OCI-LY7 (cell line): Measurements from ENCODE around the gene PRELP. TPM values are rescaled to one million over a fixed set of nuclear protein-coding genes. Genes with fewer than 3 reads are reported as not detected.

Source experiments
- BruUV-seq: library from RNA; stranded (reverse); fragments of 400-500 nt; replicated peaks from 2 replicates; lab custom pipeline; 2021; lab: Mats Ljungman, UMichigan
- CTCF ChIA-PET: fragments of 300-600 bp; sonication (Branson Sonifier 250); formaldehyde crosslinking; loops from one replicate; lab custom pipeline; 2022; ENCODE audit warnings: antibody characterized with exemption; ENCODE audit not compliant: unreplicated experiment; lab: Charles Lee
- POLR2A ChIA-PET: fragments of 300-600 bp; sonication (Branson Sonifier 250); formaldehyde crosslinking; loops from one replicate; lab custom pipeline; 2022; ENCODE audit warnings: antibody characterized with exemption; lab: Charles Lee
- DNase-seq: peaks from one replicate; pipeline ENCODE4 v3.0.0-alpha.2; 2015; ENCODE audit warnings: low spot score
- H2AFZ ChIP-seq: fragments of 200-600 bp; sonication (generic), shearing (Covaris generic); 2 replicates; pipeline ENCODE4 v1.6.1; 2014; ENCODE audit warnings: mild to moderate bottlenecking, antibody characterized with exemption, low read length, moderate library complexity
- H3K27ac ChIP-seq: fragments of 200-600 bp; sonication (generic); 2 replicates; pipeline ENCODE4 v1.5.1; 2014; ENCODE audit warnings: mixed run types, low read depth, mild to moderate bottlenecking, moderate library complexity, low read length, inconsistent platforms; ENCODE audit not compliant: poor library complexity, severe bottlenecking
- H3K36me3 ChIP-seq: fragments of 200-600 bp; sonication (generic); 2 replicates; pipeline ENCODE4 v1.6.1; 2014; ENCODE audit warnings: mild to moderate bottlenecking, antibody characterized with exemption, low read length, moderate library complexity, mixed read lengths; ENCODE audit not compliant: insufficient read depth
- H3K4me1 ChIP-seq: fragments of 200-600 bp; sonication (generic); 2 replicates; pipeline ENCODE4 v1.5.1; 2014; ENCODE audit warnings: mild to moderate bottlenecking, low read length; ENCODE audit not compliant: insufficient read depth, poor library complexity, severe bottlenecking
- H3K4me2 ChIP-seq: fragments of 200-600 bp; sonication (generic); 2 replicates; pipeline ENCODE4 v1.6.1; 2014; ENCODE audit warnings: mild to moderate bottlenecking, low read length
- H3K4me3 ChIP-seq: fragments of 200-600 bp; sonication (generic); 2 replicates; pipeline ENCODE4 v1.5.1; 2014; ENCODE audit warnings: mild to moderate bottlenecking, low read depth, low read length; ENCODE audit not compliant: poor library complexity, severe bottlenecking
- H3K79me2 ChIP-seq: fragments of 200-600 bp; sonication (generic); 2 replicates; pipeline ENCODE4 v1.6.1; 2016; ENCODE audit warnings: low read depth, mild to moderate bottlenecking, low read length, moderate library complexity, mixed read lengths; ENCODE audit not compliant: insufficient read depth
- H3K9me2 ChIP-seq: fragments of 200-600 bp; sonication (generic); 2 replicates; pipeline ENCODE4 v1.6.1; 2016; ENCODE audit warnings: mild to moderate bottlenecking, low read length, mixed read lengths; ENCODE audit not compliant: insufficient read depth
- H3K9me3 ChIP-seq: fragments of 200-600 bp; sonication (generic); 2 replicates; pipeline ENCODE4 v1.6.1; 2014; ENCODE audit warnings: mild to moderate bottlenecking, mixed run types, low read length, mixed read lengths
- H4K20me1 ChIP-seq: fragments of 200-600 bp; sonication (generic); 2 replicates; pipeline ENCODE4 v1.6.1; 2014; ENCODE audit warnings: mild to moderate bottlenecking, antibody characterized with exemption, low read length, moderate library complexity, mixed read lengths; ENCODE audit not compliant: insufficient read depth
- EZH2phosphoT487 ChIP-seq: fragments of 200-600 bp; sonication (generic); IDR thresholded peaks from 2 replicates; pipeline ENCODE4 v1.6.1; 2018; ENCODE audit warnings: low read depth, borderline replicate concordance, mild to moderate bottlenecking, mixed run types, antibody characterized with exemption, low read length, moderate library complexity, mixed read lengths
- intact Hi-C: fragments of 100-400 bp; cut with micrococcal nuclease; formaldehyde crosslinking; loops from one replicate; pipeline ENCODE4 v1.10.0; 2022; ENCODE audit not compliant: unreplicated experiment
- total RNA-seq, 2 experiments: library from RNA; depleted of rRNA in 1 of 2; stranded (reverse); fragments of >200 nt in 1 of 2; shearing (Covaris generic) in 1 of 2; gene quantifications; 2 replicates each; pipeline ENCODE4 v1.2.3, GENCODE V29; 2014 to 2022
- TF ChIP-seq, protein P1 (sequence below): fragments of 200-600 bp; sonication (generic); conservative IDR thresholded peaks from 2 replicates; pipeline ENCODE4 v1.5.1; 2014; ENCODE audit warnings: mild to moderate bottlenecking, antibody characterized with exemption, low read length, moderate library complexity, mixed read lengths

The PRELP gene
- total RNA-seq, 2 experiments from 2014 or later: not detected

DNA sequence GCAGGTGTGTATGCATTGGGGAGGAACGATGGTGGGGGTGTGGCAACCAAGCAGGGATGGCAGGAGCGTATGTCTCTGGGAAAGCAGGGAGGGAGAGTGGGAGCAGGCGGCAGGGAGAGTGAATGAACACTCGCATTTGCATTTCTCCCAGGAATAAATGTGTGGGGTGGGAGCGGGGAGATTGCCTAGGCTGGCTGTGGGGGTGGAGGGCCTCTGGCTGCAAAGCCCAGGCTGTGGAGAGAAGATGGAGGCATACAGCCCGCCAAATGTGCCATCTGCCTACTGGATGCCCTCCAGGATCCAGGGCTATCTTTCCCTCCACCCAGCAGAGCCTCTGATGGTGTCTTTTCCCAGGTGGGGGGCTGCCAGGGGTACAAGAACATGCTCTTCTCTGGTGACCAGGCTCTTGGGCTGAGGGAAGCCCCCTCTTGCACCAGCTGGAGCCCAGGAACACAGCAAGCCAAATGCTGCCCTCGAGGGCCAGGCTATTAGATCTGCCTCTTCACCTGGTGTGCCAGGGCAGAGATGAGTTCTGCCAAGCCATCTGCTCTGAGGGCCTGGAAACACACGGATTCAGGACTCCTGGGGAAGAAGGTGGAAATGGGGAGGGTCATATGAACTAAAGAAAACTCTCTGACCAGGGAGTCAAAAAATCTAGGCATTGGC, 16.6 kb downstream of the PRELP start:
- ChIA-PET CTCF (no interaction called here), POLR2A (no interaction called here)
- H3K9me2 ChIP-seq: no peaks in the 10 kb centered on the region
- no peaks in the 10 kb centered on the region for H3K79me2 ChIP-seq
- BruUV-seq: no TSS peak
- H3K4me3 ChIP-seq: no peak overlapping the region
- DNase-seq: no peak
- H3K4me2 ChIP-seq: no peak overlapping the region
- intact Hi-C loops: no loop called here
- no peaks in the 10 kb centered on the region for H4K20me1 ChIP-seq
- no peak overlapping the region for H3K27ac ChIP-seq
- H3K4me1 ChIP-seq: peaks cover 9% of the 10 kb centered on the region
- no peak overlapping the region for H2AFZ ChIP-seq
- TF ChIP-seq, protein P1, sequence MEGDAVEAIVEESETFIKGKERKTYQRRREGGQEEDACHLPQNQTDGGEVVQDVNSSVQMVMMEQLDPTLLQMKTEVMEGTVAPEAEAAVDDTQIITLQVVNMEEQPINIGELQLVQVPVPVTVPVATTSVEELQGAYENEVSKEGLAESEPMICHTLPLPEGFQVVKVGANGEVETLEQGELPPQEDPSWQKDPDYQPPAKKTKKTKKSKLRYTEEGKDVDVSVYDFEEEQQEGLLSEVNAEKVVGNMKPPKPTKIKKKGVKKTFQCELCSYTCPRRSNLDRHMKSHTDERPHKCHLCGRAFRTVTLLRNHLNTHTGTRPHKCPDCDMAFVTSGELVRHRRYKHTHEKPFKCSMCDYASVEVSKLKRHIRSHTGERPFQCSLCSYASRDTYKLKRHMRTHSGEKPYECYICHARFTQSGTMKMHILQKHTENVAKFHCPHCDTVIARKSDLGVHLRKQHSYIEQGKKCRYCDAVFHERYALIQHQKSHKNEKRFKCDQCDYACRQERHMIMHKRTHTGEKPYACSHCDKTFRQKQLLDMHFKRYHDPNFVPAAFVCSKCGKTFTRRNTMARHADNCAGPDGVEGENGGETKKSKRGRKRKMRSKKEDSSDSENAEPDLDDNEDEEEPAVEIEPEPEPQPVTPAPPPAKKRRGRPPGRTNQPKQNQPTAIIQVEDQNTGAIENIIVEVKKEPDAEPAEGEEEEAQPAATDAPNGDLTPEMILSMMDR: no peak
- no peak for TF ChIP-seq EZH2phosphoT487
- no peaks in the 10 kb centered on the region for H3K36me3 ChIP-seq
- H3K9me3 ChIP-seq: no peaks in the 10 kb centered on the region

DNA sequence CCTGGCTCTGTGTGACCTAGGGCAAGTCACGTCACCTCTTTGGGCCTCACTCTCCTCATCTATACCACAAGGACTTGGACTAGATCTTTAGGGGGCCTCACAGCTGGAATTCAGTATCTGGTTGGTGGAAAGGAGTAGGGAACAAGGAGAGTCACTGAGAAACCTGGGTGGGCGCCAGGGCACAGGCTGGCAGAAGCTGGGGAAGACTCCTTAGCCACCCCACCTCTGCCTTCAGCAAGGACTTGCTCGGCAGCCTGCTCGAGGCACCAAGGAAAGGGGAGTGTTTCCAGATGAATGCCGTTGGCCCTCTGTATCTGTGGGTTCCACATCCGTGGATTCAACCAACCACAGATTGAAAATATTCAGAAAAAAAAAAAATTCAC, 17.1 kb downstream of the PRELP start:
- DNase-seq: no peak
- H3K4me2 ChIP-seq: no peak overlapping the region
- CTCF ChIA-PET: no interaction called here
- H2AFZ ChIP-seq: no peak overlapping the region
- H3K79me2 ChIP-seq: no peaks in the 10 kb centered on the region
- H3K9me2 ChIP-seq: no peaks in the 10 kb centered on the region
- TF ChIP-seq, protein P1: no peak
- no peak for TF ChIP-seq EZH2phosphoT487
- intact Hi-C loops: no loop called here
- H3K4me1 ChIP-seq: peaks cover 5% of the 10 kb centered on the region
- H3K4me3 ChIP-seq: no peak overlapping the region
- POLR2A ChIA-PET: no interaction called here
- no peaks in the 10 kb centered on the region for H3K36me3 ChIP-seq
- H3K27ac ChIP-seq: no peak overlapping the region
- H4K20me1 ChIP-seq: no peaks in the 10 kb centered on the region
- no TSS peak for BruUV-seq
- H3K9me3 ChIP-seq: no peaks in the 10 kb centered on the region

DNA sequence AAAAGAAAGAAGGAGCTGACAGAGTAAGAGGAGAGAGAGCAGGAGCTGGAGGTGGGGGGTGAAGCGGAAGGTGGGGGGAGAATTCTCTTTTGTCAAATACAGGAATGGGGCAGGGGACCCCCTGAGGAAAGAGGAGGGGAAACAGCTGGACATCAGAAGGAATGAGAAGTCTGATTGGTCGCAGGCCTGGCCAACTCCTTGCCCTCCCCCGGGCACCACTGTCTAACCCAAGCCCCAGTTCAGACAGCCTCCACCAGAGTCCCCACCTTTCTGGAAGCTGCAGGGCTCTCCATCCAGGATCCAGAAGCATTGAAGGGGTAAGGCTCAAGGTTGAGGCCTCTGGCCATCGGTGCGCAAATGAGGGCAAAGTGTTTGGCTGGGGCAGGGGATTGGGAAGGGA, 18.3 kb downstream of the PRELP start, which contains the start of gene OPTC:
TSS of gene OPTC (plus strand) at position 253 of the 400 bp plus-strand sequence. CDS start 1,853 bp downstream, outside the sequence.
- intact Hi-C loops: no loop called here
- Histone ChIP-seq H3K4me3 (no peak within 1 kb of the TSS), H3K36me3 (no peaks in the 10 kb centered on the region), H3K9me2 (no peaks in the 10 kb centered on the region), H3K4me2 (no peak within 1 kb of the TSS), H4K20me1 (no peaks in the 10 kb centered on the region), H3K79me2 (no peaks in the 10 kb centered on the region), H3K4me1 (no peaks in the 10 kb centered on the region), H2AFZ (no peak within 1 kb of the TSS), H3K27ac (no peak within 1 kb of the TSS), H3K9me3 (no peaks in the 10 kb centered on the region)
- TF ChIP-seq EZH2phosphoT487: no peak
- TF ChIP-seq, protein P1: no peak
- ChIA-PET POLR2A (interaction anchor here (0.5 to 0.7 kb wide), 4 partner anchors 34 to 261 kb away, joined by 3 to 4 read pairs (median 3); no protein-coding TSS in a partner anchor), CTCF (no interaction called here)
- no peak for DNase-seq
- BruUV-seq: no TSS peak
